K562 (cell line): ENCODE data around the gene LRRC3B. TPM values are rescaled to one million over a fixed set of nuclear protein-coding genes. Genes with fewer than 3 reads are reported as not detected.

Experiments used
- ATAC-seq: fragments of 200-7000 bp; cut with Tn5 transposase; 3 replicates; pipeline ENCODE4 v1.9.1; 2020; ENCODE audit warnings: moderate library complexity
- BruUV-seq: library from RNA; stranded (reverse); fragments of 400-500 nt; replicated peaks from 2 replicates; lab custom pipeline; 2021; lab: Mats Ljungman, UMichigan
- CTCF ChIA-PET: fragments of 300-600 bp; formaldehyde crosslinking; extraction: SDS; loops from one replicate; lab custom pipeline; 2021; ENCODE audit warnings: low intra/inter-chr PET ratio; lab: Yijun Ruan, JAX
- POLR2A ChIA-PET: fragments of 300-600, 350-650 bp; sonication (Branson Sonifier 250); formaldehyde crosslinking; extraction: SDS; loops from one replicate; lab custom pipeline; 2021; ENCODE audit warnings: antibody characterized with exemption, inconsistent platforms; lab: Yijun Ruan, JAX
- DNase-seq, 4 experiments: peaks; one replicate each; pipeline versions ENCODE4 v3.0.0 to v3.0.0-alpha.2; 2011 to 2018; ENCODE audit warnings: low spot score in 3 of 4, mixed read lengths in 3 of 4; ENCODE audit errors: extremely low read depth in 1 of 4
- FAIRE-seq: peaks from 2 replicates; lab custom pipeline; 2011; peaks lifted over from hg19 to GRCh38; lab: Jason Lieb, UNC
- H2AFZ ChIP-seq: 2 replicates; pipeline ENCODE4 v1.6.0; 2011; ENCODE audit warnings: low read depth, low read length, control low read depth, inconsistent platforms
- H3K27ac ChIP-seq: fragments of 200-600 bp; 3 replicates; pipeline ENCODE4 v1.8.0; 2011; ENCODE audit warnings: low read depth, mild to moderate bottlenecking, control low read depth, inconsistent platforms, low read length, moderate library complexity, mixed read lengths; ENCODE audit errors: extremely low read depth
- H3K27me3 ChIP-seq, 2 experiments: fragments of 300-600 bp in 1 of 2; 2 replicates in 1 of 2; 3 replicates in 1 of 2; pipeline versions ENCODE4 v1.6.0 to v1.8.0; 2011; ENCODE audit warnings: inconsistent platforms in 2 of 2, low read length in 2 of 2, mild to moderate bottlenecking in 1 of 2, mixed read lengths in 1 of 2, moderate library complexity in 1 of 2; ENCODE audit not compliant: control insufficient read depth in 2 of 2, insufficient read depth in 2 of 2
- H3K36me3 ChIP-seq: fragments of 300-600 bp; 3 replicates; pipeline ENCODE4 v1.8.0; 2011; ENCODE audit warnings: mild to moderate bottlenecking, low read length, inconsistent platforms; ENCODE audit not compliant: control insufficient read depth, insufficient read depth
- H3K4me1 ChIP-seq, 2 experiments: fragments of 200-600 bp in 1 of 2; replicated peaks in 1 of 2; 2 replicates in 1 of 2; 3 replicates in 1 of 2; pipeline versions ENCODE4 v1.5.1 to v1.8.0; 2011; ENCODE audit warnings: inconsistent platforms in 2 of 2, low read length in 2 of 2, mild to moderate bottlenecking in 1 of 2, mixed read lengths in 1 of 2, moderate library complexity in 1 of 2; ENCODE audit not compliant: control insufficient read depth in 2 of 2, insufficient read depth in 2 of 2
- H3K4me2 ChIP-seq: 2 replicates; pipeline ENCODE4 v1.6.1; 2011; ENCODE audit warnings: low read length, control low read depth, inconsistent platforms, mixed read lengths; ENCODE audit not compliant: insufficient read depth
- H3K4me3 ChIP-seq: fragments of 200-600 bp; sonication (generic), shearing (Covaris generic); 2 replicates; pipeline ENCODE4 v1.5.1; 2016; ENCODE audit warnings: control low read depth, inconsistent platforms
- H3K79me2 ChIP-seq: fragments of 200-600 bp; 3 replicates; pipeline ENCODE4 v1.8.0; 2011; ENCODE audit warnings: low read length, inconsistent platforms; ENCODE audit not compliant: control insufficient read depth, insufficient read depth
- H3K9ac ChIP-seq, 2 experiments: 2 replicates each; pipeline versions ENCODE4 v1.6.0 to v1.6.1; 2011; ENCODE audit warnings: low read depth in 2 of 2, low read length in 2 of 2, control low read depth in 1 of 2, inconsistent platforms in 1 of 2, mild to moderate bottlenecking in 1 of 2, mixed read lengths in 1 of 2; ENCODE audit not compliant: insufficient read depth in 1 of 2
- H3K9me1 ChIP-seq: one replicate; pipeline ENCODE4 v1.6.0; 2011; ENCODE audit warnings: inconsistent platforms, mild to moderate bottlenecking, low read length, moderate library complexity; ENCODE audit not compliant: control insufficient read depth, insufficient read depth
- H3K9me3 ChIP-seq: replicated peaks from 2 replicates; pipeline ENCODE4 v1.5.1; 2011; ENCODE audit warnings: low read depth, low read length, inconsistent platforms; ENCODE audit not compliant: control insufficient read depth, insufficient read depth
- H4K20me1 ChIP-seq: replicated peaks from 2 replicates; pipeline ENCODE4 v1.6.1; 2011; ENCODE audit warnings: low read length, inconsistent platforms, mixed read lengths; ENCODE audit not compliant: control insufficient read depth, insufficient read depth
- ARHGAP35 ChIP-seq: fragments of 450-650 bp; IDR thresholded peaks from 2 replicates; pipeline ENCODE4 v1.6.1; 2018; ENCODE audit not compliant: partially characterized antibody
- CC2D1A ChIP-seq: fragments of 450-650 bp; IDR thresholded peaks from 2 replicates; pipeline ENCODE4 v1.6.1; 2017; ENCODE audit warnings: mild to moderate bottlenecking
- HNRNPH1 ChIP-seq: fragments of 200-400 bp; formaldehyde crosslinking; optimal IDR thresholded peaks from 2 replicates; pipeline ENCODE3; 2017; ENCODE audit warnings: low read depth, mild to moderate bottlenecking, low read length, moderate library complexity
- HNRNPL ChIP-seq: fragments of 200-400 bp; formaldehyde crosslinking; IDR thresholded peaks from 2 replicates; pipeline ENCODE4 v1.6.1; 2017; ENCODE audit warnings: low read depth, mild to moderate bottlenecking, low read length
- KLF10 ChIP-seq: fragments of 250-450 bp; sonication (Bioruptor Pico); IDR thresholded peaks from 2 replicates; pipeline ENCODE4 v1.6.1; 2021; ENCODE audit warnings: matching md5 sums
- RBM22 ChIP-seq: fragments of 200-400 bp; formaldehyde crosslinking; IDR thresholded peaks from 2 replicates; pipeline ENCODE4 v1.6.1; 2018; ENCODE audit warnings: low read length, low read depth; ENCODE audit not compliant: poor library complexity, severe bottlenecking
- SNRNP70 ChIP-seq: fragments of 200-400 bp; formaldehyde crosslinking; optimal IDR thresholded peaks from 2 replicates; pipeline ENCODE3; 2017; ENCODE audit warnings: low read depth, low read length
- ZNF347 ChIP-seq: fragments of 450-650 bp; formaldehyde crosslinking; IDR thresholded peaks from 2 replicates; pipeline ENCODE4 v1.4.0; 2020; ENCODE audit warnings: low read depth, mild to moderate bottlenecking, moderate library complexity
- ZSCAN29 ChIP-seq: fragments of 450-650 bp; IDR thresholded peaks from 2 replicates; pipeline ENCODE4 v1.6.1; 2017
- in situ Hi-C: fragments of 300-500 bp; cut with MboI; formaldehyde crosslinking; loops from 4 replicates; pipeline ENCODE4 v1.15.0; 2018; ENCODE audit warnings: inconsistent platforms, mixed read lengths
- intact Hi-C: fragments of 100-400 bp; cut with micrococcal nuclease; formaldehyde crosslinking; loops from 2 replicates; pipeline ENCODE4 v1.14.2; 2022
- polyA plus RNA-seq, 8 experiments: library from polyadenylated mRNA; depleted of rRNA in 4 of 8; stranded (reverse) in 5 of 8; unstranded in 3 of 8; fragments of >200 nt; fragmentation: Nextera tagmentation in 2 of 8; fragmentation: Illumina TruSeq in 1 of 8; extraction: Ambion mirVana in 2 of 8; extraction: Trizol in 1 of 8; gene quantifications; 2 replicates each; pipeline versions ENCODE4 v1.2.1 to v1.2.3, GENCODE V29; 2011 to 2014; ENCODE audit warnings: inconsistent platforms in 1 of 8, missing spikeins in 1 of 8
- total RNA-seq, 7 experiments: library from RNA; depleted of rRNA in 6 of 7; stranded (reverse); fragments of >200 nt in 6 of 7; fragmentation: Illumina TruSeq in 2 of 7; extraction: Trizol in 2 of 7; gene quantifications; 2 replicates each; pipeline versions ENCODE4 v1.2.1 to v1.2.3, GENCODE V29; 2011 to 2021; ENCODE audit warnings: low replicate concordance in 1 of 7
- TF ChIP-seq, protein P1 (sequence below): fragments of 250-450 bp; sonication (Bioruptor Pico); IDR thresholded peaks from 2 replicates; pipeline ENCODE4 v1.8.0; 2022; ENCODE audit warnings: moderate library complexity, mild to moderate bottlenecking, inconsistent platforms

Gene LRRC3B
- total and polyA plus RNA-seq, 9 of the 15 experiments (the other 6 are each of a cell fraction or from before 2014, with no cell fraction given): under 0.01 to 0.33 TPM; not detected in 7

DNA sequence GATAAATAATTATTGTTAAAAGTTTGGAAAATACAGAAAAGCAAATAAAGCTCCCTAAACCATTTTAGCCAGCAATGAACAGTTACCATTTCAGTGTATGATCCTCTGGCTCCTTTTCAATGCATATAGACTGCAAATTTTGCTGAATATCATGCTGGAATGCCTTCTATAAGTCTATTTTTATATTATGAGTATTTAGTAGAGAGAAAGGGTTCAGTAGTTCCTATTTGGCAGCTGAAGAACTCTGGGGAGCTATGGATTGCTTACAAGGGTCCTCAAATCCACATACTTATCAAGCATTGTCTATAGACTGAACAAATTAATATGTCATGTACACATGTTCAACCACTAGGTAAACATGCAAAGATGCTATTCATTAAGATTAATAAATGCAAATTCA is 46.1 kb downstream of the LRRC3B start:
- no peak for TF ChIP-seq ARHGAP35
- TF ChIP-seq ZSCAN29: no peak
- TF ChIP-seq ZNF347: no peak
- no peak for TF ChIP-seq RBM22
- TF ChIP-seq CC2D1A: no peak
- TF ChIP-seq HNRNPL: no peak
- TF ChIP-seq HNRNPH1: no peak
- TF ChIP-seq KLF10 (CRISPR knock-in tag): no peak
- no peak for TF ChIP-seq SNRNP70
- TF ChIP-seq, protein P1, sequence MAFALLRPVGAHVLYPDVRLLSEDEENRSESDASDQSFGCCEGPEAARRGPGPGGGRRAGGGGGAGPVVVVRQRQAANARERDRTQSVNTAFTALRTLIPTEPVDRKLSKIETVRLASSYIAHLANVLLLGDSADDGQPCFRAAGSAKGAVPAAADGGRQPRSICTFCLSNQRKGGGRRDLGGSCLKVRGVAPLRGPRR (CRISPR knock-in tag): no peak

More for the DNA sequence above, 46.1 kb downstream of the LRRC3B start:
- no peak for FAIRE-seq
- no peaks in the 10 kb centered on the region for H3K36me3 ChIP-seq
- DNase-seq: no peak
- H4K20me1 ChIP-seq: no peaks in the 10 kb centered on the region
- no peaks in the 10 kb centered on the region for H3K27me3 ChIP-seq
- no peaks in the 10 kb centered on the region for H3K9me1 ChIP-seq
- no peaks in the 10 kb centered on the region for H3K79me2 ChIP-seq
- CTCF ChIA-PET: no interaction called here
- no peaks in the 10 kb centered on the region for H3K4me1 ChIP-seq
- POLR2A ChIA-PET: interaction anchor here (1.0 to 1.5 kb wide), 2 partner anchors 10 to 35 kb away, joined by 3 read pairs; no protein-coding TSS in a partner anchor
- no peak overlapping the region for H3K9ac ChIP-seq
- H2AFZ ChIP-seq: no peak overlapping the region
- H3K4me2 ChIP-seq: no peak overlapping the region
- H3K27ac ChIP-seq: no peak overlapping the region
- in situ Hi-C loops (no loop called here), intact Hi-C loops (no loop called here)
- no peaks in the 10 kb centered on the region for H3K9me3 ChIP-seq
- ATAC-seq: no peak
- H3K4me3 ChIP-seq: no peak overlapping the region
- no TSS peak for BruUV-seq
